NCI-H1105 treated with DMSO at 0.1 percent for 48 hours (cell line): ENCODE measurements around the gene ZNF423.

Experiments used
- DNase-seq: peaks from one replicate; lab custom pipeline; 2025; lab: John Stamatoyannopoulos, UW

The ZNF423 gene

DNA sequence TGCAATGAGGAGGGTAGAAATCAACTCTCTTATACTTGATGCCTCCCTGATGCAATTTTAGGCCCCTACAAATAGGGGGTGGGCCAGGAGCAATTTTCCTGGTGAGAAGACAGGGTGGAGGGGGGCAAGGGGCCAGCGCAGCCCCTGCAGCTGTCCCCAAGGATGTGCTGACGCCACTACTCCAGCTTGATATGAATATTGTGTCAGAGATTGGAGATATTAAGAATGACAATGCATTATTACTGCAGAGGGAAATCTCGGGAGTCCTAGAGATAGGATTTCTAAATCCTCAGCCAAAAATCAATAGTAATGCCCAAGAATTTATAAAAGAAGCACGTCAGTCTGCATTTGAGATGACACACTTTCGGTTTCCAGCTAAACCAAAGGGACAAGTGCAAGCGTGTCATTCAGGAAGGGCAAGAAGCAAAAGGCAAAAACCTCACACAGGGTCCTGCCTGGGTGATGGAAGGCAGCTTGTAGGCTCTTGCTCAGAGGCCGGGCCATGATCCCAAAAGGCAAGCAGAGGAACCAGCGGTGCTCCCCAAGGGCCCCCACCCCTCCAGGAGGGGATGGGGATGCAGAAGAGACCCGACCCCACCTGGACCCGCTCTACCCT is 303.5 kb downstream of the ZNF423 start:
- DNase-seq, result no peak

DNA sequence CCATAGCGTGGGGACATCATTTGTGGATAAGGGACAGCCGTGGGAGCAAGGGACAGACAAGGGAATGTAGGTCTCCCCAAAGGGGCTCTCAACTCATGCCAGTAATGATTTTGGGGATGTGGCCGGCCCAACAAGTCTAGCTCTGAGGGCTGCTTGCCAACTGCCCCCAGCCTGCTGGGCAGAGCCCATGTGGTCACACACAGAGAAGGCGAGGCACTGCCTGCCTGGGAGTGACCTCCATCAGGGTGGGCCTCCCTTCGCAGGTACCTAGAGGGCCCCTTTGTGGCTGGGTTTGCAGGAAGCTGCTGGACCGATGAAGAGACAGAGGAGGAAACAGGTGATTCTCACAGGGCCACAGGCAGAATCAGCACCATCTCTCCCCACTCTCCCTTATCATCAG is 305.2 kb downstream of the ZNF423 start:
- DNase-seq, result no peak

DNA sequence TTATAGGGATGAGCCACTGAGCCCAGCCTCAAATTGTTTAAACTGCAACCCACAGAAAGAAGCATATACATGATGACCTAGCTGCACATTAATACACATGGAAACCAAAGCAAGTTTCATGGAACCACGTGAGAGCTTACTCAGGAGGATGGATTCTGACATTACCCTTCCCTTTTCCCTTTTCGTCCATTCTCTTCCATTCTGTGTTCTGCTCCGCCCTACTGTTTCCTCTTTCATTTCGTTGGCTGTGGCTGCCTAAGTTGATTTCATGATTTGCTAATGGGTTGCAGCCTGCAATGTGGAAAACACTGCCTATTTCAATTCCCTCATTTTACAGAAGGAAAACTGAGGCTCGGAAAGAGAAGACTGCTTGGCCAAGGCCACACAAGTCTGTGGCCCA is 305.8 kb downstream of the ZNF423 start:
- DNase-seq, result no peak

DNA sequence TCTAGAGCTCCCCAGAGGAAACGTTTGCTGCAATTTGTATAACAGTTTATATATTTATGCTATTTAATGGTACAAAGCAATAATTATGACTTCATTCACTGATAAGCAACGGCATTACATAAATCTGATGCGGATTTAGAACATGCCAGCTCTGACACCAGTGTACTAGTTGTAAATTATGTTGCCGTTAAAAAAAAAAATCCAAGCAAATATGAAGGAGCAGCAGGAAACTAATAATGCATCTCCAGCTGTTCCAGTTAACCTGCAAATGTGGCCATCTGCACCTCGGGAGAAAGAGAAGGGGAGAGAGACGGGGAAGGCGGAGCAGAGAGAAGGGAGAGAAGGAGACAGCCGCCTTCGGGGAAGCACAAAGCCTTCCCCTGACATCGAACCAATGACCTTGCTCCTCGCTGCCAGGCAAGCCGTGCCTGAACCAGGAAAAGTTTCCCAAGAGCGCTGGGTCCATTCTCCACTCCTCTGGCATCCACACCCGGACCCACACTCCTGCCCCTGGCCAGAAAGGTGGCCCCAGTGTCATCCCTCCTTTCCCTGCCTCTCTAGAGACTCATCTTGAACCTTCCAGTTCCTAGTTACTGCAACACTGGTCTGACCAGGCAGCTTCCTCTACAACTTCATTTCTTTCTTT is 307.5 kb downstream of the ZNF423 start:
- DNase-seq, result no peak

DNA sequence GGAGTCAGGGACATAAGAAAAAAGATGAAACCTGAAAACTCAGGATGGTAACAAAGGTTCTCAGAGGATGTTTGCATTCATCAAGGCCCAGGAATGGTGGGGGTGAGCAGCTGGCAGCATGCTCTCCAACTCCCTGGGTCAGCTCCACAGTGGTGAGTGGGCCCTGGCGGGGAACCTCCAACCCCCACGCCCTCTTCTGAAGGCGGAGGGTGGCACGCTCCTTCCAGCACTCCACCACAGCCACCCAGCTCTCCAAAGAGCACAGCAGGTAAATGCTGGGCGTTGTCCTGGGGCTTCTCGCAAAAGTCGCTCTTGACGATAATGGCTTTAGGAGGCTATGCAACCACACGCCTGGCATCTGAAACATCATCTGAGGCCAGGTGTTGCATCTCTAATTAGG is 308.5 kb downstream of the ZNF423 start:
- DNase-seq, result no peak

DNA sequence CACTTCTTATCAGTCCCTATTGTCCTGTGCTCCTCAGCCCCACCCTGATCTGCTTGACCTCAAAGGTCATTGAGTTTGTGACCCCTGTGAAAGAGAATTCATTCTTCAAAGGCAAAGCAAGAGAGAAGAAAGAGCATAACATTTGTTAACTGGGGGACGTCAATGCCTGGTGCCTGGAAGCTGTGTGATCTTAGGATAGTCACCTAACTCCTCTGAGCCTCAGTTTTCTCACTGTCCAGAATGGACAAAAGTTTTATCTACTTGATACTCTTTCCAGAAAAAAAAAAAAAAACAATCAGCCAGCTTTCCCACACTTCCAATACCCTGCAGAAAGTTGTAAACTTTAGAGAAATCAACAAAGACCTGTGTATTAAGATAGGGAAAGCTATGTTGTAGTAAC is 309.2 kb downstream of the ZNF423 start:
- no peak for DNase-seq

DNA sequence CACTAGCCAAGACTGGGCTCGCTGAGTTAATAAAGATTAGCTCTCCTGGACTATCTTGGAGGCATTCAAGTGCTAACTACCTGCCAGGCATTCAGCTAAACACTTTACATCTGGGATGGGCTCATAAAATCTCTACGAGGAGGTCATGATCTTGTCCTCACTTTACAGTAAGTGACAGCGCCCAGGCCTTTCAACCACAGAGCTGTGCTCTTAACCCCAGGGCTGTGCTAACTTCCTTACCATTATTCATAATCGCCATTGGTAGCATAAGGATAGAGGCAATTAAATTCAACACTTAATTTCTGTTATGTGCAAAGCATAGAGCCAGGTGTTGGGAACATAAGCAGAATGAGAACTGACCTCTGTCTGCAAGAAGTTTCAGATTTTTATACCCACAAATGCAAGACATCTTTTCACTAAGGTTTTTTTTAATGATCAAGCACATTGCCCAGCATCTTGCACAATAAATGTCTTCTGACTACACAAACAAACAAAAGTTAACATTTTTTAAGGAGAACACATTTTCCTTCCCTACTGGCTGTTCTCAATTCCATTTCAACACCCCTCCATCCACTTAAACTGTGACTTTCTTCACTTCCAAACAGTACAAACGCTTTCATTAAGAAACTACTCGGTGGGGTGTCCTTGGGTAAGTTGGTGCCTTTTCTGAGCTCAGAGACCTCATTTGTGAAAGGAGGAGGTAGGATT is 310.0 kb downstream of the ZNF423 start:
- DNase-seq, result no peak

DNA sequence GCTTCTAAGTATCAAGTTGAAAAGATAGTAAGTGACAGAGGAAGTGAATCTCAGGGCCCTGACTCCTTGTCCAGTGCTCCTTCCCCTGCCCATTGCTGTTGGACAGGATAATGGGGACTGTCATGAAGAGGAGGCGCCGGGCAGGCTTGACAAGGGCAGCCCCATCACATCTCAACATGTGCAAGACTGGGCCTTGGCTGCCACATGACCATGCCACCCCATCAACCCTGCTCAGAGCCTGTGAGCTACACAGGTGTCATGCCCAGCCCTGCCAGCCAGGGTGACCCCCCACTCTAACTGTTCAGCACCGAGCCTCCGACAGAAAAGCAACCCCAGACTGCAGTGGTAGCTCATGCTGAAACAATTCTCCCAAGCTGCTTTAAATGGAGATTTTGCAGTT is 310.7 kb downstream of the ZNF423 start:
- DNase-seq, result no peak

DNA sequence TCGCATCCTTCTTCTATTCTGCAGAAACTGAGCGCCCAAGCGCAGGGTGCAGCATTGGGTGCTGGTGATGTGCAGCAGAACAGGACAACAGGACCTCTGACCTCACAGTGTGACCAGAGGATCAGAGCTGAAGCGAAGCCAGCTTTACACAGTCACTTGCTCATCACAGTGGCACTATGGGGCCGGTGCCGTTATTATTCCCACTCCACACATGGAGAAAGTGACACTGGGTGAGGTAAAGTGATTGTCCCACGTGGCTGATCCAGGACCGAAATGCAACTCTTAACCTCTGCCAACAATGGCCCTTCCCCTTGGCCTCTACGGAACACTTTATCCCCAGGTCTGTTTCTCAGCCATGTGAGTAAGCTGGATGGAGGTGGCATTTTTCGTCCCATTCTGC is 311.1 kb downstream of the ZNF423 start:
- no peak for DNase-seq

DNA sequence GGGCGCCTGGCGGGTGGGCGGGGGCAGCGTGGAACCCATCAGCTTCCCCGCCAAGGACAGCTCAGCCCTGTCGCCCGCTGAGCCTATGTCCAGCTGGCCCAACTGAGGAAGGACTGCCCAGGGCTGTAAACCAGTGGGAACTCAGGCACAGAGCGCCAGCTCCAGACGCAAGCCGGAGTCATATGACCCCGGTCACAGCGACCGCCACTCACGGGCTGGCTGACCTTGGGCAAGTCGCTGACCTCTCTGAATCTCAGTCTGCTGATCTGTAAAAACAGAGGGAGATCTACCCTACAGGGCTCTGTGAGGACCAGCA is 312.3 kb downstream of the ZNF423 start:
- DNase-seq, result no peak

DNA sequence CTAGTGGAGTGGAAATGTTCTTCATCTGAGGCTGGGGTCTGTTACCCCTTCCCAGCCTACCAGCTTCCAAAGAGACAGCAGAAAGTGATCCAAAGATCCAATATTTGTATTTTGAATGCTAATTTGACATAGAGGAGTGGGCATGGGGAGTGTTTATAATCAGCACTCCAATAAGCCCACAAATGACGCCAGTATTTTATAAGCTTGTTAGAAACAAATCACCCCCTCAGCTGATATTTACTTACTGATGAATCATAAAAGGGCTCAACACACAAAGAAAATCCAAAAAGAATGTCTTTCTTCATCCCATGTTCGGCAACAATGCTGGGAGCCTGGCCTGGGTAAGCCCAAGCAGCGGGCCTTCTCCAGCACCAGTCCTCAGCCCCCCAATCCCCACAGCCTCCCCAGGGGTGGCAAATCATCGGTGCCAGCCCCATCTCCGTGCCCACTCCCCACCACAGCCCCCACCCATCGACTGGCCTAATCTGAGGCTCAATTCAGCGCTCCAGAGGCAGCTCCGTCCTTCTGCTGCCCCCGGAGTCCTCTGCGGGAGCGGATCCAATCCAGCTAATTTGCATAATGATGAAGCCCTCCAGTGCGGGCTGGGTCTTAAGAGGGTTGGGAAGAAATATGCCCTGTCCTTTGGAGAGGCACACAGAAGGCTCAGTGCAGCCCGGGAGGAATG is 312.8 kb downstream of the ZNF423 start:
- DNase-seq, result no peak

DNA sequence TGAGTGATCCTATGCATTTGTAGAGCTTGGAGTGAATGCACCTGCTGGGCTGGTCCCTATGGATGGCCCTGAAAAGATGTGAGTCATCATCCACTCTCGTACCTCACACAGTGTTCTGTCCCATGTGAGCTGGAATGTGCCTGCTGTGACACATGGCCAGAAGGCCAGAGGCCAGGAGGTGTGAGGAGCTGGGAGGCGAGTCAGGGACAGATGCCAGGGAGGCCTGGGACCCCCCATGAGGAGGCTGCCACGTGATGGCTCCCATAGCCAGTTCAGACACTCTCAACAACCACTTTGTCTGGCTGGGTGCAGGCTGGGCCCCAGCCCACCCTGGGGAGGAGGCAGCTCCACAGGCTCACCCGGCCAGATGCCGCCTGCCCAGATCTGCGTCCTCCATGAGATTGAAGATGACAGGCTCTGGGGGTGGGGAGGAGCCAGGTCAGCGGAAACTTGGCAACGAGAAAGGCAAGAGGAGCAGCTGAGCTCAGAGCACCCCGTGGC is 313.5 kb downstream of the ZNF423 start:
- DNase-seq, result no peak

DNA sequence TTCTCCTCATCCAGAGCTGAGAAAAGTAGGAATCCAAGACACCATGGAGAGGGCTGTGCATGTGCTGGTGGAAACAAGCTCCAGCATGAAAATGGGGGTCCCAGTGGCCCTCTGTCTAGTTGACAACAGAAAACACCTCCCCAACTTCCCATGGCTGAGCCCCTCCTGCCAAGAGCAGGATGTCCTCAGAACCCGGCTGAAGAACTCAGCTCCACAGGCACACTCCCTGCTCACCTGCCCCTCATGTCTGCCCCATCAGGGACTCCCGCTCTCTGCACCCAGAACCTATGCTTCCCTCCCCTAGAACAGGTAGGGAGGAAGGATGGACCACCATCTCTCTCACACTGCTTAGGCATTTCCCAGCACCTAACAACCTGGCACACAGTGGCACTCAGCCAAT is 315.1 kb downstream of the ZNF423 start:
- DNase-seq, result no peak

DNA sequence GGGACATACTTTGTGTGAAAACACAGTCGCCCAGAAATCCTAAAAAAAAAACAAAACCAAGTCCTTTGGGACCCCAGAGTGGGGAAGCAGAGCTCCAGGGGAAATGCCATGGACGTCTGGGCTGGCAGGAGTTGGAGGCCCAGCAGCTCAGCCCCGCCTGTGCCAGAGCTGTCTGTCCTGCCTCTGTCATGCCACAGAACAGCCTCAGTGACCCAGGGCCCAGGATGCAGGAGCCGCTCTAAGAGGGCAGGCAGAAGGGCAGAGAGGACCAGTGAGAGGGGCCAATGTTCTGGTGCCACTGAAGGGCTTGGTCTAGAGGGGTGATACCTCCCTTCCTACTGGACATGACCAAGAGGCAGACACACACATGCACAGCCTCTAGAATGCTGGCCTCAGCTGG is 316.2 kb downstream of the ZNF423 start:
- no peak for DNase-seq

DNA sequence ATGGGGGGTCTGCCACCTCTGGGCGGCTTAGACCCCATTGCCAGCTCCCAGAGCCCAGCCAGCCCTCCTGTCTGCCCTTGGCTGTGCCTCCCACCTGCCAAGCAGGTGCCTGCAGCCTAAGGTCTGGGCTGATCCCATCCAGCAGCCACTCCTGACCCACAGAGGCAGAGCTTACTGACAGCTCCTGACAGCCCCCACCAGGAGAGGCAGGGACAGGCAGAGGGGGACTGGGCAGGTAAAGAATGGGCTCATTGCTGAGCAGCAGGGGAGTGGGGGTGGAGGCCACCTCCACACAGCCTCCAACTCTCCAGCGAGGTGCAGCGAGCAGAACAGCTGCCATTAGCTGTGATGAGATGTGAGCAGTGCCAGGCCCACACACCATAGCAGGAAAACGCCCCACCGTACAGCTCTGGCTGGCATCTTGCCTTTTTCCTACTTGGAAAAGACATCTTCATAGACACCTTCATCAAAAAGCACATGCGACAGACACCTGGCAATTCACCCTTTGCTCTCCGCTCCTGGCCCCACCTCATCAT is 317.9 kb downstream of the ZNF423 start:
- no peak for DNase-seq

DNA sequence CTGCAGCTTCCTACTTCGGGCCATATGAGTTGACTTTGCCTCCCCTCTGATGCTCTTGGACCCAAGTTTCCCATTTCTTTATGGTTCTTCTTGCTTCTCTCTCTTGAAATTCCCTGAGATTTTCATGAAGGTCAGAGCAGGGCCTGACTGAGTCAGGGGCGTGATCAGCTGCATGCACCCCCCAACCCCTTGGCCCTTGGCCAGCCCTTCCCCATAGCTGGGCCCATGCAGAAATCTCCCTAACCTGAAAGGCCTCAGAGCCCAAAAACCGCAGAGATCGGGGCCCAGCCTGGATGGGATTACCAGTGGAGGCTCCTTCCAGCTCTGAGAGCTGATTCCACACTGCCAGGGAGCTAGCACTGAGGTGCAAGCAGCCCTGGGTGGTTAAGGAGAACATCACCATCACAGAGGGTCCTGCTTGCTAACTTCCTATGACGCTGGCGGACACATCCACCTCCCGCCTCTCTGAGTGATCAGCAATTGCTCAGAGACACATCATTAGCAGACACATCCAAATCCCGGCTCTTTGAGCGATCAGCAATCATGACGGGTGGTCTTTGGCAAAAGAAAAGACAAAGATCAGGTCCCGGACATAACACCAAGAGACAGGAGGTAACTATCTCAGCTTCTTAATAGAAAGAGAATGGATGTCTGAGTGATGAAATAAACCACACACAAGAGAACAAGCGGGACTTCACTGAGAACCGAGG is 320.9 kb downstream of the ZNF423 start:
- no peak for DNase-seq

DNA sequence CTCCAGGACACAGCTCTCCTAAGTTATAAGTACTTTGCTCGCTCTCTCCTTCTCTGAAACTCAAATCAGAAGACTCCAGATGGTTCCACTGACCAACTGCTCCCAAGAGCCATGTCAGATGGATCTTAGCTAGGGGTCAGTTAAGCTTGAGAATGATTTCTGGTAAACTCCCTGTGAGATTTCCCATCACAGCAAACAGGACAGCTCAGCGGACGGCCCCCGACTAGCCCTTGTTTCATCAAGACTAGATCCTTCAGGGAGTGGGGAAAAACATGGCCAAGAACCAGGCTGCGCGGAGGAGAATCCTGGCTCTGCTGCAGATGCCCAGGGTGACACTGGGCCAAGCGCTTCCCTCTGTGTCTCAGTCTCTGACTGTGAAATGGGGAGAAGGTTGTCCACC is 322.5 kb downstream of the ZNF423 start:
- no peak for DNase-seq

DNA sequence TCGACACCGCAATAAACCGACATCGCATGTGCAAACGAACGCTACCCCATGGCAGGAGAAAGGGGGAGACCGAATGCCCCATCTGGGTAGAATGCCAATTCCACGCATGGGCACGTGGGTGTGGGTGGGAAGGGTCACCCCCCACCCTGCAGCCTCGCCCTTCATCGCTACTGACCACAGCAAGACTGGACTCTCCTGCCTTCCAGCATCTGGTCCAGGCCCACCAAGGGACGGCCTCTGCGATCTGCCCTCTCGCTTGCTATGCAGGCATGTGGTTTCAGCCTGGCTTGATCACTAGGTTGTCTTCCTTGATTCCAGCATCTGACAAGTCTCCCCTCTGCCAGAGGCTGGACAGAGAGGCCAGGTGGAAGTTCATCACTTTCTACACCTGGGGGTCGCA is 323.0 kb downstream of the ZNF423 start:
- DNase-seq, result no peak

DNA sequence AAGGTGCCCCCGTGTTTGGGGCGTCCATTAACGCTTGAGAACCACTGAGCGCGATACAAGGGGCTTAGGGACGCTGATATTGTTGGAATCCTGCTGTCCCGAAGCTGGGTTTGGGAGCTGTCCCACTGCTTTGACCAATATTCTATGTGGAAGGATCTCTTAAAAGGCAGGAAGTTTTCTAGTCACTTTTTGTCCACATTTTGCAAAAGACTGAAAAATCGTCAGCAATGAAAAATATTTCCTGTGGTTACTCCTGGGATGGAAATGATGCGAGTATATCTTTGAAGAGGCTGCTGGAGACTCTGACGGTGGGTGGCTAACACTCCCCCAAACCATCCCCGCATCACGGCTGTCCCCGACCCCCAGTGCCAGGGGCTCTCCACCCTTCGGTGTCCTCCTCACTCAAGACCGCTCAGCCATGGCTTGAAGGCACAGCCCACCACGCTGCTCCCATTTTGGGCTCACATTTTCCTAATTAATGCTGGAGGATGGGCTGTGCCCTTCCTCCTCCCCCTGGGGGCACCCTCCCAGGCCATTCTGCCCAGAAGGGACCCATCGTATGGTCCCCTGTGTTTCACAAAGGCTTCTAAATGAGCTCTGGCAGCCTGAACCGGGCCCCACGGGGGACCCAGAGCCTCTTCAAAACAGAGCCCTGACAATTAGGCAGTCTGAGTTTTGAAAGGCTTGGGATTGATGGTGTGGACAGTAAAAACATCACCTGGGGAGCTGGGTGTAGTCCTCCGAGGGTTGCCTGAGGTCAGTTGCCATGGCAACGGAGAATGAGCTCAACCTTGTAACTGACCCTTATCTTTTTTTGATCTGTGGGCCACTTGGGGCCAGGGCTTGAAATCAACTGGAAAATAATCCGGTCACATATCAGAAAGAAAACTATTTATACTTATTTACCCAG is 323.7 kb downstream of the ZNF423 start:
- DNase-seq, result no peak

DNA sequence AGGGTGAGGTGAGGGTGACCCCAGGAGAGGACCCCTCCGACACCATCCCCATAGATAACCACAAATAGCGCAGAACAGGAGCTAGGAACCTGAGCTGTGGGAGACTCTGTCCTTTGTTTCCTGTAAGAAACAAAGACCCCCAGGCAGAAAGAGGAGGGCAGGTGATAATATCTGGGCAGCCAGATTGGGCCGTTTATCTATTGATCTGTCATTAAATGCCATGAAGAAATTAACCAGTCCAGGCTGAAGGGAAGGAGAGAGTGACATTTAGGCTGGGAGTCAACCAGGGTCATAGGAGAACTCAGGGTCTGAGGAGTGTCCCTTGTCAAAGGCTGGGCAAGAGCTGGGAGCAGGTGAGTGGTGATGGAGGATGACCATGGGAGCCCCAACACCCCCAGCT is 324.5 kb downstream of the ZNF423 start:
- no peak for DNase-seq

DNA sequence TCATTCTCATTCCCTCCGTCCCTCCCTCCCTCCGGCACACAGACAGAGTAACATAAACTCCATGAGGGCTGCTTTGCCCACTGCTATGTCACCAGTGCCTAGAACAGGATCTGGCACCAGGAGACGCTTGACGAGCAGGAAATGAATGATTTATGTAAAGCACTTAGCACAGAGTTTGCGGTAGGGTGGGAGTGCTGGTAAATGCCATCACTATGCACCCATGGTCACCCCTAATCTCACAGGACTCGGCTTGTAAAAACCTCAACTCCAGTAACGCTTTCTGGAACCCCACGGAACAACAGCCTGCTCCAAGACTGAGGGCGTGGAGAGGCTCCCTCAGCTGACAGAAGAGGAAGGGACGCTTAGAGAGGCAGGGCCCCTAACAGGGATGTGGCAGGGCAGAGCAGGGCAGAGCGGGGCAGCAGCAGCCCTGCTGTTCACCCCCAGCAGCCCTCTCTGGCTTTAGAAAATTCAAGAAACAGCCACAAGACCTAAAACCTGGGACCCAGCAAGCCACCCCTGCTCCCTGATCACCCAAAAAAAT is 325.4 kb downstream of the ZNF423 start:
- DNase-seq, result no peak
